Liver (tissue), 9 donors: ENCODE data around the gene FUT7. TPM values are rescaled to one million over a fixed set of nuclear protein-coding genes. Genes with fewer than 3 reads are reported as not detected.
"Not testable (repeated sequence)": the region's sequence is repeated elsewhere in the genome, so short reads cannot be mapped to it uniquely, and the experiment has no call there.

ENCODE experiments used
- DNase-seq: peaks from one replicate; pipeline ENCODE4 v3.0.0-alpha.2; 2017; ENCODE audit warnings: low spot score
- H3K27ac ChIP-seq, 2 donors: one replicate each; pipeline ENCODE4 v1.7.0; 2013; ENCODE audit warnings: inconsistent platforms in 2 of 2, low read length in 2 of 2, control low read depth in 1 of 2, low read depth in 1 of 2, mild to moderate bottlenecking in 1 of 2
- H3K27me3 ChIP-seq, 4 donors: one replicate each; pipeline versions ENCODE4 v1.6.1 to v1.7.0; 2013; ENCODE audit warnings: low read length in 3 of 4, inconsistent platforms in 1 of 4, mild to moderate bottlenecking in 1 of 4, moderate library complexity in 1 of 4; ENCODE audit not compliant: control insufficient read depth in 4 of 4, insufficient read depth in 4 of 4
- H3K36me3 ChIP-seq, 4 donors: one replicate each; pipeline versions ENCODE4 v1.6.1 to v1.7.0; 2013; ENCODE audit warnings: low read length in 3 of 4, mild to moderate bottlenecking in 3 of 4, low read depth in 1 of 4, moderate library complexity in 1 of 4; ENCODE audit not compliant: control insufficient read depth in 4 of 4, insufficient read depth in 3 of 4
- H3K4me1 ChIP-seq, 4 donors: one replicate each; pipeline versions ENCODE4 v1.6.1 to v1.7.0; 2013; ENCODE audit warnings: low read length in 3 of 4, mild to moderate bottlenecking in 3 of 4, moderate library complexity in 1 of 4; ENCODE audit not compliant: control insufficient read depth in 4 of 4, insufficient read depth in 4 of 4
- H3K4me3 ChIP-seq, 3 donors: one replicate each; pipeline versions ENCODE4 v1.6.1 to v1.7.0; 2013; ENCODE audit warnings: low read length in 3 of 3, control low read depth in 1 of 3, low read depth in 1 of 3, mild to moderate bottlenecking in 1 of 3
- H3K9ac ChIP-seq, 2 donors: one replicate each; pipeline ENCODE4 v1.7.0; 2013; ENCODE audit warnings: low read length in 2 of 2, mild to moderate bottlenecking in 2 of 2, moderate library complexity in 2 of 2, control low read depth in 1 of 2, low read depth in 1 of 2
- H3K9me3 ChIP-seq, 4 donors: one replicate each; pipeline versions ENCODE4 v1.6.1 to v1.7.0; 2013; ENCODE audit warnings: low read length in 3 of 4; ENCODE audit not compliant: control insufficient read depth in 4 of 4
- ATF3 ChIP-seq: IDR thresholded peaks from 2 replicates; pipeline ENCODE4 v1.6.1; 2016; ENCODE audit warnings: antibody characterized with exemption
- CTCF ChIP-seq: fragments of 150-350 bp; IDR thresholded peaks from 2 replicates; pipeline ENCODE4 v1.5.1; 2017; ENCODE audit warnings: improper control_type of control experiment, low read depth, low read length; ENCODE audit not compliant: missing input control
- EGR1 ChIP-seq, 2 donors: IDR thresholded peaks; 2 replicates each; pipeline ENCODE4 v1.6.1; 2016 to 2018; ENCODE audit warnings: antibody characterized with exemption in 2 of 2, low read depth in 2 of 2
- FOXA1 ChIP-seq: IDR thresholded peaks from 2 replicates; pipeline ENCODE4 v1.6.1; 2016; ENCODE audit warnings: antibody characterized with exemption
- FOXA2 ChIP-seq: IDR thresholded peaks from 2 replicates; pipeline ENCODE4 v1.6.1; 2016; ENCODE audit warnings: antibody characterized with exemption
- GABPA ChIP-seq, 2 donors: IDR thresholded peaks in 1 of 2; conservative IDR thresholded peaks in 1 of 2; 2 replicates each; pipeline ENCODE4 v1.6.1; 2016; ENCODE audit warnings: antibody characterized with exemption in 2 of 2, mild to moderate bottlenecking in 1 of 2, moderate library complexity in 1 of 2
- HNF4A ChIP-seq, 2 donors: conservative IDR thresholded peaks; 2 replicates each; pipeline ENCODE4 v1.6.1; 2016; ENCODE audit warnings: antibody characterized with exemption in 2 of 2, mild to moderate bottlenecking in 2 of 2
- HNF4G ChIP-seq: IDR thresholded peaks from 2 replicates; pipeline ENCODE4 v1.6.1; 2016; ENCODE audit warnings: antibody characterized with exemption
- JUND ChIP-seq, 2 donors: IDR thresholded peaks; 2 replicates each; pipeline ENCODE4 v1.6.1; 2016; ENCODE audit warnings: antibody characterized with exemption in 2 of 2
- MAX ChIP-seq: IDR thresholded peaks from 2 replicates; pipeline ENCODE4 v1.6.1; 2016; ENCODE audit warnings: antibody characterized with exemption
- NR2F2 ChIP-seq: IDR thresholded peaks from 2 replicates; pipeline ENCODE4 v1.6.1; 2016; ENCODE audit warnings: antibody characterized with exemption
- RAD21 ChIP-seq, 2 donors: IDR thresholded peaks; 2 replicates each; pipeline ENCODE4 v1.6.1; 2016; ENCODE audit warnings: antibody characterized with exemption in 2 of 2, mild to moderate bottlenecking in 2 of 2
- REST ChIP-seq: IDR thresholded peaks from 2 replicates; pipeline ENCODE4 v1.6.1; 2016; ENCODE audit warnings: antibody characterized with exemption, mild to moderate bottlenecking
- RXRA ChIP-seq, 2 donors: IDR thresholded peaks; 2 replicates each; pipeline ENCODE4 v1.6.1; 2017 to 2018; ENCODE audit warnings: antibody characterized with exemption in 2 of 2, mild to moderate bottlenecking in 1 of 2
- SP1 ChIP-seq: IDR thresholded peaks from 2 replicates; pipeline ENCODE4 v1.6.1; 2018; ENCODE audit warnings: antibody characterized with exemption, mild to moderate bottlenecking
- TAF1 ChIP-seq: conservative IDR thresholded peaks from 2 replicates; pipeline ENCODE4 v1.6.1; 2016; ENCODE audit warnings: antibody characterized with exemption, mild to moderate bottlenecking
- YY1 ChIP-seq: IDR thresholded peaks from 2 replicates; pipeline ENCODE4 v1.6.1; 2016; ENCODE audit warnings: antibody characterized with exemption, mild to moderate bottlenecking
- ZBTB33 ChIP-seq: IDR thresholded peaks from 2 replicates; pipeline ENCODE4 v1.6.1; 2016; ENCODE audit warnings: antibody characterized with exemption
- WGBS: extraction: QIAGEN DNeasy Blood & Tissue Kit; methylation state at CpG from one replicate; pipeline ENCODE4 v1.1.7; 2013; 5-methylcytosine and 5-hydroxymethylcytosine counted together
- polyA plus RNA-seq, 2 donors: library from polyadenylated mRNA; stranded (reverse) in 1 of 2; unstranded in 1 of 2; fragments of 200-250 nt in 1 of 2; fragments of >200 nt in 1 of 2; fragmentation: Nextera tagmentation in 1 of 2; extraction: Ambion mirVana in 1 of 2; gene quantifications; one replicate each; pipeline versions ENCODE4 v1.2.1 to v1.2.3, GENCODE V29; 2013 to 2015
- total RNA-seq, 2 donors: library from RNA; depleted of rRNA; stranded (reverse); fragments of >200 nt; gene quantifications; one replicate each; pipeline ENCODE4 v1.2.3, GENCODE V29; 2014
- donor health status: healthy.
- donor health status: healthy.
- donor health status: healthy.
- donor health status: healthy.
- donor health status: healthy.

Gene FUT7
- total and polyA plus RNA-seq, 4 donors, result 0.14 to 0.67 (median 0.37) TPM; not detected in 1

- not testable (repeated sequence) for H3K27ac ChIP-seq, H3K9ac ChIP-seq, H3K4me3 ChIP-seq, H3K27me3 ChIP-seq, DNase-seq, H3K4me1 ChIP-seq, H3K36me3 ChIP-seq, H3K9me3 ChIP-seq
- 93% methylated on average over 9 of the region's 9 CpGs for WGBS
These were observed 30.9 kb upstream of the FUT7 start for GRCh38 chr9:137062798-137063197.

- Histone ChIP-seq H3K4me3 (no peak overlapping the region), H3K27me3 (peaks cover 0 to 4% (median 0%) of the 10 kb centered on the region in 4 donors), H3K27ac (no peak overlapping the region), H3K9me3 (no peaks in the 10 kb centered on the region), H3K9ac (no peak overlapping the region), H3K36me3 (no peaks in the 10 kb centered on the region), H3K4me1 (peaks cover 0 to 6% (median 1%) of the 10 kb centered on the region in 4 donors)
- no peak for DNase-seq
- WGBS, result 90% methylated on average over 15 of the region's 15 CpGs
- TF ChIP-seq SP1 (no peak), ATF3 (no peak), ZBTB33 (no peak), RXRA (IDR thresholded peaks at IDR 0.05) (no peak), HNF4A (conservative IDR thresholded peaks at IDR 0.05) (no peak), YY1 (no peak), GABPA (IDR thresholded peaks at IDR 0.05 in 1 of 2, conservative IDR thresholded peaks at IDR 0.05 in 1 of 2) (no peak), FOXA2 (no peak), JUND (IDR thresholded peaks at IDR 0.05) (no peak), NR2F2 (no peak), FOXA1 (no peak), HNF4G (no peak), RAD21 (IDR thresholded peaks at IDR 0.05) (no peak), CTCF (no peak), REST (no peak), EGR1 (IDR thresholded peaks at IDR 0.05; ENCODE audit: low read depth in 2 of 2) (no peak), MAX (no peak), TAF1 (no peak)
These were observed 30.5 kb upstream of the FUT7 start for GRCh38 chr9:137062384-137062783.
